Kidney tubule cell (primary cell): Measurements from ENCODE around the gene PPP1R36.
"Not testable (repeated sequence)": the region's sequence is repeated elsewhere in the genome, so short reads cannot be mapped to it uniquely, and the experiment has no call there.

ENCODE experiments used
- DNase-seq: peaks from one replicate; pipeline ENCODE4 v3.0.0-alpha.2; 2018; ENCODE audit warnings: low spot score

PPP1R36 gene

DNA sequence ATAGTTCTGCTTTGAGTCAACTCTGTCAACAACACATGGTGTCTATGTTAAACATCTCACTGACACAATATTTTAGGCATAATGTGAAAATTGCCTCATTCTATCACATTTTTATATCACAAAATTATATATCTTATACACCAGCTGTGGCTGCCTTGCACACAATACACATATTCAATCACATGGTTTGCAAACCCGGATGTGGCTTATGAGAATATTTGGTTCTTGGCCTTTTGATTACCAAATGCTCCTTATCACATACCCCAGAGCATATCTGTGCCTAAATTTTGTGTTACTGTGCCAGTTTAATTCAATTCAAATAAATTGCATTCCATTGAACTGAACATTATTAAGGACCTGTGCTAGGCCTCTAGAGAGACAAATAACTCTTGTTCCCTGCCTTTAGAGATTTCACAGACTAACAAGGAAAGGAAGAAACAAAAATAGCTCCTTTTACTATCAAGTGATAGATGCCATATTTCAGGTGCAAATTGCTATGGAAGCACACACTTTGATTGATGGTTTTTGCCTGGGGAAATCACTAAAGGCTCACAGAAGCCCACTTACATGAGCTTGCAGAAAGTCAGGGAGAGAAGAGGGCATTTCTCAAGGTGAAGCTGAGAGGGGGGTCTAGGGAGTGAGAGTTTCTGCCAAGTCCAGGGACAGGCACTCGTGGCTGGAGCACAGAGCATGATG, 63.4 kb downstream of the PPP1R36 start:
- DNase-seq: no peak

GRCh38 chr14:64614166-64614565, 64.4 kb downstream of the PPP1R36 start:
- no peak for DNase-seq

GRCh38 chr14:64614805-64615391, 65.1 kb downstream of the PPP1R36 start:
- no peak for DNase-seq

GRCh38 chr14:64617872-64618408, 68.2 kb downstream of the PPP1R36 start:
- DNase-seq: peak; percentile 66

- DNase-seq: no peak
Measured at GRCh38 chr14:64620910-64621309, 71.1 kb downstream of the PPP1R36 start.

GRCh38 chr14:64623554-64624165, 73.9 kb downstream of the PPP1R36 start:
- no peak for DNase-seq

GRCh38 chr14:64625386-64626232, 75.8 kb downstream of the PPP1R36 start:
- no peak for DNase-seq

- peak; percentile 67 for DNase-seq
Measured at GRCh38 chr14:64628940-64629408, 79.2 kb downstream of the PPP1R36 start.

DNA sequence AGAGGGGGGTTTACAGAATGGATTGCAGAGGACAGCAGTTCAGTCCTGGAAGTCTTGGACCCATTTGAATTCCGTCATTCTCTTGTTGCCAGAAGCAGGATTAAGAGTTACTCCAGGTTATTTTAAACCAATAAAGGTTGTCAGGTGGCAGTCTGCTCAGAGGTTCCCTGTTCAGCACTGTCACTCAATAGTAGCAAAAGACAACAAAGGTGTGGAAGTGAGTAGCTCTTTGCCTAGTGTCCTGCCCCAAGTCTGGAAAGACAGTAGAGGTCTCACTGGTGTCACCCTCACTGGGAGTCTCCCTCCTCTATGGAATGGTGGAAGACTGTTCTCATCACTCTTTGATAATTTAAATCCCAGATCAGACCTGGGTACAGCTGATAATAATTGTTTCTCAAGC, 81.0 kb downstream of the PPP1R36 start:
- DNase-seq: no peak

DNA sequence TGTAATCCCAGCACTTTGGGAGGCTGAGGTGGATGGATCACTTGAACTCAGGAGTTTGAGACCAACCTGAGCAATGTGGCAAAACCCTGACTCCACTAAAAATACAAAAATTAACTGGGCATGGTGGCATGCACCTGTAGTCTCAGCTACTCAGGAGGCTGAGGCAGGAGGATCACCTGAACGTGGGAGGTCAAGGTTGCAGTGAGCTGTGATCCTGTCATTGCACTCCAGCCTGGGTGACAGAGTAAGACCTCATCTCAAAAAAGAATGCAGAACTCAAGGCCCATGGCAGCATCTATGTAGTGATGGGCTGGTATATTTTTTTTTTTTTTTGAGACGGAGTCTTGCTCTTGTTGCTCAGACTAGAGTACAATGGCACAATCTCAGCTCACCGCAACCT, 81.5 kb downstream of the PPP1R36 start:
- DNase-seq: not testable (repeated sequence)

GRCh38 chr14:64632056-64632455, 82.3 kb downstream of the PPP1R36 start:
- DNase-seq: peak; percentile 59

GRCh38 chr14:64634558-64634957, 84.8 kb downstream of the PPP1R36 start:
- no peak for DNase-seq

DNA sequence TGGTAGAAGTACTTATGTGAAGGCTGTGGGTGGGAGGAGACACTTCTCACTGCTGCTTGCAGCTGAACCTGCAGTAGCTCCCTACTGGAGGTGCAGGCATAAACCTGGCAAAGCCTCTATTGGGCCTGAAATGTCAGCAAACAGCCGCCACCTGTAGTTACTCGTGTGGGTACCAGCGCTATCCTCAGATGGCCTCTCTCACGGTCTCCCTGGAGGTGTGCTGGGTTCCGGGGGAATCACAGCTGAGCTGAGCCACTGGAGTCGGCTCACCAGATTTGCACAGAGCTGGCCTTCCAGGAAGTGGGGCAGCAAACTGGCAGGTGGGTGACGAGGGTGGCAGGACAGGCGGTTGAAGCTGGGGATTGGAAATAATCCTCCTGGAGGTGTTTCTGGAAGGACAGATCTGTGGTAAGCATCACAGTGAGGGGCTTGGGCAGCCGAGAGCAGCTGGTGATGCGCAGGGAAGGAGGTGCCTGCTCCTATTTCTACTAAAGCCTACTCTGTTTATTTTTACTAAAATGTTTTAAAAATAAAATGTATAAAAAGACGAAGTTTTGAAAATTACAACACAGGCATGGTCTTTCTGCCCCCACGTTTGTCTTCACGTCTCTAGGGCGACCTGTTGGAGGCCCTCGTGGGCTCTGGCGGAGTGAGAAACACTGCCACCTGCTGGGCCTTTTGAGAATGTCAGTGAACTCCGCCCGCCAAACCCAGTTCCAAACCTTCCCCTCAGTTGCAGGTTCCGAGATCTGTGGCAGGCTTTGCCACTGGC, 86.6 kb downstream of the PPP1R36 start:
- peak; percentile 63 for DNase-seq

- no peak for DNase-seq
Measured at GRCh38 chr14:64636980-64637429, 87.2 kb downstream of the PPP1R36 start.

- no peak for DNase-seq
Measured at GRCh38 chr14:64637735-64638473, 88.1 kb downstream of the PPP1R36 start.

- DNase-seq: no peak
Measured at GRCh38 chr14:64638625-64639024, 88.9 kb downstream of the PPP1R36 start.
